ENCODE measurements around the gene ENPP6. TPM values are rescaled to one million over a fixed set of nuclear protein-coding genes. Genes with fewer than 3 reads are reported as not detected.

The ENPP6 gene
- total RNA-seq, 3 donors from 2014 or later (not counting 1 experiment from before 2014, with no cell fraction given) = 0.23 TPM; not detected in 2

DNA sequence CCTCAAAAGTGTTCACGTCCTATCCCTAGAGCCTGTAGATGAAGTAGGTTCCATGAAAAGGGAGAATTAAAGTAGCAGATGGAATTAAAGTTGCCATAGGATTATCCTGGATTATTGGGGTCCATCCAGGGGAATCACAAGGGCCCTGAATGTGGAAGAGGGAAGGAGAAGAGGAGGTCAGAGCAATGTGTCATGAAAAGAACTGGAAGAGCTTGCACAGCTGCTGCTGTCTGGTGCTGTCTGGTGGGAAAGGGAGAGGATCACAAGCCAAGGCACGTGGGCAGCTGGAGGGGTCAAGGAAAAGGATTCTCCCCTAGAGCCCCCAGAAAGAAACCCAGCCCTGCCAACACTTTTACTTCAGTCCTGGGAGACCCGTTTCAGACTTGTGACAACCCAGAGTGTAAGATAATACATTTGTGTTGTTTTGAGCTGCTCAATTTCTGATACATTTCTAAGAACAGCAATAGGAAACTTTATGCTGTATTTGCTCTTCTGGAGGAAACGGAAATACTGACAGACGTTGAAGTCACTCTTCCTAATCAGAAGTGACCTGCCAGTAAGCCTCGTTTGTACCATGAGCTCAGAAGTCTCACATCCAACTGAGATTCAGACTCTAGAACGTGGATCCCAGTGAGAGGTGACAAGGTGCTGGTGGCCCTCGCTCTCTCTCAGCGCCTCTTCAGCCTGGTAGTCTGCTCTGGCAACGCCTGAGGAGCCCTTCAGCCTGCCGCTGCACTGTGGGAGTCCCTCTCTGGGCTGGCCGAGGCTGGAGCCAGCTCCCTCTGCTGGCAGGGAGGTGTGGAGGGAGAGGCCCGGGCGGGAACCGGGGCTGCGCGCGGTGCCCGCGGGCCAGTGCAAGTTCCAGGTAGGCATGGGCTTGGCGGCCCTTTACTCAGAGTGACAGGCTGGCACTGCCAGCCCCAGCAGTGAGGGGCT, 34.7 kb upstream of the ENPP6 start:
- Histone ChIP-seq H3K4me1 (ENCODE audit: control insufficient read depth, insufficient read depth, low read length) (no peaks in the 10 kb centered on the region), H3K27ac (ENCODE audit: low read length) (no peak overlapping the region), H3K27me3 (ENCODE audit: control insufficient read depth, insufficient read depth, low read length) (no peaks in the 10 kb centered on the region), H3K36me3 (ENCODE audit: control insufficient read depth, insufficient read depth, low read length) (no peaks in the 10 kb centered on the region), H3K4me3 (ENCODE audit: low read length) (no peak overlapping the region), H3K9me3 (ENCODE audit: control insufficient read depth, insufficient read depth, low read length) (no peaks in the 10 kb centered on the region)
- DNase-seq (no peak), ATAC-seq (no peak)
- Mint-ChIP-seq H3K9me3 (no peaks in the 10 kb centered on the region), H3K27ac (no peak overlapping the region), H3K36me3 (no peaks in the 10 kb centered on the region), H3K27me3 (ENCODE audit: low read depth in 2 of 2) (peaks cover 7 to 20% of the 10 kb centered on the region in 2 donors), H3K4me1 (peaks cover 0 to 7% of the 10 kb centered on the region in 2 donors), H3K4me3 (no peak overlapping the region)
- intact Hi-C loops (cut with micrococcal nuclease) = loop anchor here (5.0 kb wide), 1 partner anchor 410 kb away; no protein-coding TSS in a partner anchor
- TF ChIP-seq, protein P1, sequence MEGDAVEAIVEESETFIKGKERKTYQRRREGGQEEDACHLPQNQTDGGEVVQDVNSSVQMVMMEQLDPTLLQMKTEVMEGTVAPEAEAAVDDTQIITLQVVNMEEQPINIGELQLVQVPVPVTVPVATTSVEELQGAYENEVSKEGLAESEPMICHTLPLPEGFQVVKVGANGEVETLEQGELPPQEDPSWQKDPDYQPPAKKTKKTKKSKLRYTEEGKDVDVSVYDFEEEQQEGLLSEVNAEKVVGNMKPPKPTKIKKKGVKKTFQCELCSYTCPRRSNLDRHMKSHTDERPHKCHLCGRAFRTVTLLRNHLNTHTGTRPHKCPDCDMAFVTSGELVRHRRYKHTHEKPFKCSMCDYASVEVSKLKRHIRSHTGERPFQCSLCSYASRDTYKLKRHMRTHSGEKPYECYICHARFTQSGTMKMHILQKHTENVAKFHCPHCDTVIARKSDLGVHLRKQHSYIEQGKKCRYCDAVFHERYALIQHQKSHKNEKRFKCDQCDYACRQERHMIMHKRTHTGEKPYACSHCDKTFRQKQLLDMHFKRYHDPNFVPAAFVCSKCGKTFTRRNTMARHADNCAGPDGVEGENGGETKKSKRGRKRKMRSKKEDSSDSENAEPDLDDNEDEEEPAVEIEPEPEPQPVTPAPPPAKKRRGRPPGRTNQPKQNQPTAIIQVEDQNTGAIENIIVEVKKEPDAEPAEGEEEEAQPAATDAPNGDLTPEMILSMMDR (IDR thresholded peaks at IDR 0.05) = no peak
- WGBS (ENCODE audit: insufficient coverage) = 88% methylated on average over 20 of the region's 21 CpGs

DNA sequence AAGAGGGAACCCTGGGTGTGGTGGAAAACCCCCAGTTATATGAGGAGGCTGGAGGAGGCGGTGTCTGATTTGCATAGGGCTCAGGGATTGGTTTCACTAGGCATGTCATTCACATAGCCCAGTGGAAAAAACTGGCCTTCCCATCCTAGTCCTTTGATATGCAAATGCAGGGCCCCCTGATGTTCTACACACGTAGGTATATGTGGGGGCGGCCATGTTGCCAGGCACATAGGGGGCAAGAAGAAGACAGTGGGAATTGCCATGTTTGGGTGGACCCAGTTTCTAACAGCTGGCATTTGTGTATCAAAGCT, 34.0 kb upstream of the ENPP6 start:
- Histone ChIP-seq H3K4me1 (ENCODE audit: control insufficient read depth, insufficient read depth, low read length) (no peaks in the 10 kb centered on the region), H3K9me3 (ENCODE audit: control insufficient read depth, insufficient read depth, low read length) (no peaks in the 10 kb centered on the region), H3K36me3 (ENCODE audit: control insufficient read depth, insufficient read depth, low read length) (no peaks in the 10 kb centered on the region), H3K4me3 (ENCODE audit: low read length) (no peak overlapping the region), H3K27me3 (ENCODE audit: control insufficient read depth, insufficient read depth, low read length) (no peaks in the 10 kb centered on the region), H3K27ac (ENCODE audit: low read length) (no peak overlapping the region)
- peaks cover 7 to 21% of the 10 kb centered on the region in 2 donors for H3K27me3 Mint-ChIP-seq (ENCODE audit: low read depth in 2 of 2)
- intact Hi-C loops (cut with micrococcal nuclease) = loop anchor here (5.0 kb wide), 1 partner anchor 409 kb away; no protein-coding TSS in a partner anchor
- DNase-seq (no peak), ATAC-seq (no peak)
- no peaks in the 10 kb centered on the region for H3K36me3 Mint-ChIP-seq
- H3K4me1 Mint-ChIP-seq = peaks cover 0 to 7% of the 10 kb centered on the region in 2 donors
- TF ChIP-seq, protein P1 (IDR thresholded peaks at IDR 0.05) = no peak
- no peaks in the 10 kb centered on the region for H3K9me3 Mint-ChIP-seq
- no peak overlapping the region for H3K4me3 Mint-ChIP-seq
- WGBS (ENCODE audit: insufficient coverage) = 72% methylated on average over 3 of the region's 3 CpGs
- H3K27ac Mint-ChIP-seq = no peak overlapping the region

DNA sequence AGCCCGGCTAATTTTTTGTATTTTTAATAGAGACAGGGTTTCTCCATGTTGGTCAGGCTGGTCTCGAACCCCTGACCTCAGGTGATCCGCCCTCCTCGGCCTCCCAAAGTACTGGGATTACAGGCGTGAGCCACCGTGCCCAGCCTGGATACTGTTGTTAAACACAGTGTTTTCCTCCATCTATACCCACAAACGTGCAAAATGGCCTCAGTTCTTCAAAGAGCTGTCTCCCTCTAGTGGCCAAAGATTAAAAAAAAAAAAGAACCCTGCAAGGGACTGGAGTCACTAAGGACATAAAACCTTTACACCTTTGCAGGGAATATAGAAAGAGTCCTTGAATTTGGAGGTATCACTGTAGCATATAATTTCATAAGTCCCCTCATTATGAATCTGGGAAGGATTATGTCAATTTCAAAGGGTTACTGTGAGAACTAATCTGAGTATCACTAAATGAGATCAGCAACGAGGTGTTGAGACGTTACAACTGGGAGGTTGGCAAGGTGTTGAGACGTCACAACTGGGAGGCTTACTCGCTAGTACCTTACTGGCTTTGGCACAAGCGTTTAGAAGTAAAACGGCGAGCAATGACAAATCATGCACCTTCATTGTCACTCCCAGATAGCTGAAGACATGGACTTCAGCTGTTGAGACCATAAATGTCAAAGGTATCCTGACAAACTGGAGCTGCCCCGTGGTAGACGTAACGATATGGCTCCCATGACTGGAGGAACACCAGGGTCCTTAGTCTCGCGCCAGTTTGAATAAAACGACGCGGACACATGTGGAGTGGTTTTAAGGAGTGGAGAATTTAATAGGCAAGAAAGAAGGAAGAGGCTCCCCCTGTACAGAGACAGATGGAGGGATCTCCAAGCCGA, 33.4 kb upstream of the ENPP6 start:
- DNase-seq (peak in 1 of 2 donors; percentile 80), ATAC-seq (peak; percentile 66 to 84 (median 74))
- no peaks in the 10 kb centered on the region for H3K4me1 ChIP-seq (ENCODE audit: control insufficient read depth, insufficient read depth, low read length)
- intact Hi-C loops (cut with micrococcal nuclease) = loop anchor here (5.0 kb wide), 1 partner anchor 409 kb away; no protein-coding TSS in a partner anchor
- no peaks in the 10 kb centered on the region for H3K27me3 ChIP-seq (ENCODE audit: control insufficient read depth, insufficient read depth, low read length)
- no peak overlapping the region for H3K4me3 Mint-ChIP-seq
- H3K36me3 ChIP-seq (ENCODE audit: control insufficient read depth, insufficient read depth, low read length) = no peaks in the 10 kb centered on the region
- no peak overlapping the region for H3K27ac ChIP-seq (ENCODE audit: low read length)
- no peak overlapping the region for H3K27ac Mint-ChIP-seq
- H3K36me3 Mint-ChIP-seq = no peaks in the 10 kb centered on the region
- 70% methylated on average over 23 of the region's 23 CpGs for WGBS (ENCODE audit: insufficient coverage)
- no peaks in the 10 kb centered on the region for H3K9me3 ChIP-seq (ENCODE audit: control insufficient read depth, insufficient read depth, low read length)
- H3K4me1 Mint-ChIP-seq = peaks cover 0 to 7% of the 10 kb centered on the region in 2 donors
- H3K9me3 Mint-ChIP-seq = no peaks in the 10 kb centered on the region
- H3K27me3 Mint-ChIP-seq (ENCODE audit: low read depth in 2 of 2) = peaks cover 7 to 21% of the 10 kb centered on the region in 2 donors
- TF ChIP-seq, protein P1 (IDR thresholded peaks at IDR 0.05) = peak; percentile 71
- H3K4me3 ChIP-seq (ENCODE audit: low read length) = no peak overlapping the region

Measured in natural killer cell (primary cell).